Measurements from ENCODE around the gene BMAL1. TPM values are rescaled to one million over a fixed set of nuclear protein-coding genes. Genes with fewer than 3 reads are reported as not detected.
A peak's percentile ranks its signal among the peaks of the same experiment; 100 is the strongest.

The BMAL1 gene
- polyA plus RNA-seq, 1 donor (not counting 4 experiments of a cell fraction or from before 2014, with no cell fraction given) = 27.5 TPM

- DNase-seq (ENCODE audit: low read depth, low spot score) = no peak
- dilution Hi-C loops (cut with MboI; ENCODE audit: extremely low pct_ligation_motif_present, low sequenced_read_pairs) = no loop called here
- Histone ChIP-seq H3K27me3 (ENCODE audit: control insufficient read depth, extremely low read depth, insufficient read depth, low read length) (no peaks in the 10 kb centered on the region), H3K9me1 (ENCODE audit: control insufficient read depth, extremely low read depth, insufficient read depth, low read length) (no peaks in the 10 kb centered on the region), H3K79me2 (ENCODE audit: control insufficient read depth, insufficient read depth, low read length) (no peaks in the 10 kb centered on the region), H3K9me3 (ENCODE audit: control insufficient read depth, low read depth, low read length) (no peaks in the 10 kb centered on the region), H3K4me1 (ENCODE audit: control insufficient read depth, extremely low read depth, insufficient read depth, low read length) (peaks cover 8% of the 10 kb centered on the region), H3K36me3 (ENCODE audit: control insufficient read depth in 2 of 2, extremely low read depth in 1 of 2, insufficient read depth in 2 of 2, low read length in 2 of 2) (no peaks in the 10 kb centered on the region), H4K20me1 (ENCODE audit: control insufficient read depth, extremely low read depth, insufficient read depth, low read length) (no peaks in the 10 kb centered on the region), H2AFZ (ENCODE audit: control insufficient read depth, low read length) (no peak overlapping the region), H3K4me3 (ENCODE audit: control insufficient read depth in 2 of 3, extremely low read depth in 1 of 3, insufficient read depth in 2 of 3, low read depth in 1 of 3, low read length in 3 of 3) (no peak overlapping the region), H3K9ac (ENCODE audit: control insufficient read depth, extremely low read depth, insufficient read depth, low read length) (no peak overlapping the region), H3K27ac (ENCODE audit: control insufficient read depth, insufficient read depth, low read length) (no peak overlapping the region), H3K4me2 (ENCODE audit: control insufficient read depth, extremely low read depth, insufficient read depth, low read depth, low read length) (no peak overlapping the region)
- FAIRE-seq = peak; percentile 52
- TF ChIP-seq EZH2 (IDR thresholded peaks at IDR 0.05; ENCODE audit: low read length) = no peak
- TF ChIP-seq, protein P1, sequence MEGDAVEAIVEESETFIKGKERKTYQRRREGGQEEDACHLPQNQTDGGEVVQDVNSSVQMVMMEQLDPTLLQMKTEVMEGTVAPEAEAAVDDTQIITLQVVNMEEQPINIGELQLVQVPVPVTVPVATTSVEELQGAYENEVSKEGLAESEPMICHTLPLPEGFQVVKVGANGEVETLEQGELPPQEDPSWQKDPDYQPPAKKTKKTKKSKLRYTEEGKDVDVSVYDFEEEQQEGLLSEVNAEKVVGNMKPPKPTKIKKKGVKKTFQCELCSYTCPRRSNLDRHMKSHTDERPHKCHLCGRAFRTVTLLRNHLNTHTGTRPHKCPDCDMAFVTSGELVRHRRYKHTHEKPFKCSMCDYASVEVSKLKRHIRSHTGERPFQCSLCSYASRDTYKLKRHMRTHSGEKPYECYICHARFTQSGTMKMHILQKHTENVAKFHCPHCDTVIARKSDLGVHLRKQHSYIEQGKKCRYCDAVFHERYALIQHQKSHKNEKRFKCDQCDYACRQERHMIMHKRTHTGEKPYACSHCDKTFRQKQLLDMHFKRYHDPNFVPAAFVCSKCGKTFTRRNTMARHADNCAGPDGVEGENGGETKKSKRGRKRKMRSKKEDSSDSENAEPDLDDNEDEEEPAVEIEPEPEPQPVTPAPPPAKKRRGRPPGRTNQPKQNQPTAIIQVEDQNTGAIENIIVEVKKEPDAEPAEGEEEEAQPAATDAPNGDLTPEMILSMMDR (optimal IDR thresholded peaks at IDR 0.05 in 1 of 3, IDR thresholded peaks at IDR 0.05 in 1 of 3, conservative IDR thresholded peaks at IDR 0.05 in 1 of 3; ENCODE audit: extremely low read depth in 1 of 3, insufficient read depth in 2 of 3, low read length in 3 of 3) = no peak
Observed at GRCh38 chr11:13242564-13242963, 35.0 kb upstream of the BMAL1 start.

DNA sequence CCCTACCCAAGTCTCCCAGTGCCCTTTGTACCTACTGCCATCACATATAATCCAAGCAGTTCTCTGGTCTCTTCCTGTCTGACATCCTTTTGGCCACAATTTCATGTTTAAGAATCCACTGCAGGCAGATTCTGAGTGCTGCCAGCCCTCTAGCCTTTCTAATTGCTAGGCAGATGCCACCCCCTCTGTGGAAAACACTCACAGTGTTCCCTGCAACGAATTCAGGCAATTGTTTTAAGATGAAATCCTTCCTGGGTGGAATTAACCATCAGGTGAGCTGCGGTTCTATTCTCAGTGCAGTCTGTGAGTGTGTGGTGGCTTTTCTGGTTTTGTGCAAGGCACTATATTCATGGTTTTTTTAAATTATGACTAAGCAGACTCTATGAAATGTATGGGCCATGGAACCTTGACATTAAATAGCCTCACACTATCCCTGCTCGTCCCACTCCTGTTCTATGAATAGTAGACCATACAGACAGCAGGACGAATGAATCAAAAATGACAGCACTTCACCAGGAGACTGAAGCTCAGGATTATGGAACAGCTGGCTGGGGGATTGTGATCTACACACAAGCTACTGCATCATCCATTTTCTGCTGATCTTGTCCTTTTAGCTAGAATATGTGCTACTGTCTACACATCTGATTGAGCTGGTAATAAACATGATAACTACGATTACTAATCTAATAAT lies 29.8 kb upstream of the BMAL1 start:
- H3K79me2 ChIP-seq (ENCODE audit: control insufficient read depth, insufficient read depth, low read length) = no peaks in the 10 kb centered on the region

More for the DNA sequence above, 29.8 kb upstream of the BMAL1 start:
- Histone ChIP-seq H3K27me3 (ENCODE audit: control insufficient read depth, extremely low read depth, insufficient read depth, low read length) (no peaks in the 10 kb centered on the region), H3K36me3 (ENCODE audit: control insufficient read depth in 2 of 2, extremely low read depth in 1 of 2, insufficient read depth in 2 of 2, low read length in 2 of 2) (no peaks in the 10 kb centered on the region), H3K4me3 (ENCODE audit: control insufficient read depth in 2 of 3, extremely low read depth in 1 of 3, insufficient read depth in 2 of 3, low read depth in 1 of 3, low read length in 3 of 3) (no peak overlapping the region), H3K4me2 (ENCODE audit: control insufficient read depth, extremely low read depth, insufficient read depth, low read depth, low read length) (no peak overlapping the region), H4K20me1 (ENCODE audit: control insufficient read depth, extremely low read depth, insufficient read depth, low read length) (no peaks in the 10 kb centered on the region), H3K9me3 (ENCODE audit: control insufficient read depth, low read depth, low read length) (no peaks in the 10 kb centered on the region), H2AFZ (ENCODE audit: control insufficient read depth, low read length) (no peak overlapping the region), H3K9me1 (ENCODE audit: control insufficient read depth, extremely low read depth, insufficient read depth, low read length) (no peaks in the 10 kb centered on the region), H3K27ac (ENCODE audit: control insufficient read depth, insufficient read depth, low read length) (no peak overlapping the region), H3K4me1 (ENCODE audit: control insufficient read depth, extremely low read depth, insufficient read depth, low read length) (peaks cover 6% of the 10 kb centered on the region), H3K9ac (ENCODE audit: control insufficient read depth, extremely low read depth, insufficient read depth, low read length) (no peak overlapping the region)
- no peak for DNase-seq (ENCODE audit: low read depth, low spot score)
- dilution Hi-C loops (cut with MboI; ENCODE audit: extremely low pct_ligation_motif_present, low sequenced_read_pairs) = no loop called here
- FAIRE-seq = no peak
- TF ChIP-seq, protein P1 (optimal IDR thresholded peaks at IDR 0.05 in 1 of 3, IDR thresholded peaks at IDR 0.05 in 1 of 3, conservative IDR thresholded peaks at IDR 0.05 in 1 of 3; ENCODE audit: extremely low read depth in 1 of 3, insufficient read depth in 2 of 3, low read length in 3 of 3) = no peak
- TF ChIP-seq EZH2 (IDR thresholded peaks at IDR 0.05; ENCODE audit: low read length) = no peak

Measured in keratinocyte (primary cell).